ENCODE results near the gene OR5V1. TPM values are rescaled to one million over a fixed set of nuclear protein-coding genes. Genes with fewer than 3 reads are reported as not detected.

The OR5V1 gene
- not detected for total RNA-seq

- no peaks in the 10 kb centered on the region for H3K4me1 ChIP-seq
- no peaks in the 10 kb centered on the region for H3K9me3 ChIP-seq
- TF ChIP-seq POLR2AphosphoS5 (IDR thresholded peaks at IDR 0.05): no peak
- no peak for TF ChIP-seq POLR2A (IDR thresholded peaks at IDR 0.05; ENCODE audit: low read depth)
- no peak for TF ChIP-seq CTCF (IDR thresholded peaks at IDR 0.05)
- no peak for TF ChIP-seq EP300 (IDR thresholded peaks at IDR 0.05)
- DNase-seq (ENCODE audit: extremely low spot score): no peak
- H3K27me3 ChIP-seq: no peaks in the 10 kb centered on the region
- no peak within 1 kb of the TSS for H3K4me3 ChIP-seq
- no peaks in the 10 kb centered on the region for H3K36me3 ChIP-seq
- intact Hi-C loops (cut with DNase I): no loop called here
- H3K27ac ChIP-seq (replicated peaks in 1 of 4): no peak within 1 kb of the TSS
- WGBS: 72% methylated on average over 3 of the region's 3 CpGs
Observed at GRCh38 chr6:29368765-29369164, at the start of gene OR5V1. OR5V1 (minus strand) TSS chr6:29368865; CDS start chr6:29356195, 12,670 bp downstream.

- H3K4me3 ChIP-seq: no peak within 1 kb of the TSS
- no peaks in the 10 kb centered on the region for H3K4me1 ChIP-seq
- no peaks in the 10 kb centered on the region for H3K27me3 ChIP-seq
- no peak for TF ChIP-seq EP300 (IDR thresholded peaks at IDR 0.05)
- TF ChIP-seq POLR2A (IDR thresholded peaks at IDR 0.05; ENCODE audit: low read depth): no peak
- TF ChIP-seq CTCF (IDR thresholded peaks at IDR 0.05): no peak
- no peak for TF ChIP-seq POLR2AphosphoS5 (IDR thresholded peaks at IDR 0.05)
- H3K9me3 ChIP-seq: peaks cover 0 to 10% (median 0%) of the 10 kb centered on the region in 4 donors
- H3K27ac ChIP-seq (replicated peaks in 1 of 4): no peak within 1 kb of the TSS
- no peaks in the 10 kb centered on the region for H3K36me3 ChIP-seq
- DNase-seq (ENCODE audit: extremely low spot score): no peak
- intact Hi-C loops (cut with DNase I): no loop called here
Observed at GRCh38 chr6:29414588-29414987, 45.9 kb upstream of the OR5V1 start, which contains the start of gene OR12D1. OR12D1 (plus strand) TSS chr6:29414928.

- intact Hi-C loops (cut with DNase I): no loop called here
- H3K36me3 ChIP-seq: no peaks in the 10 kb centered on the region
- no peak overlapping the region for H3K27ac ChIP-seq (replicated peaks in 1 of 4)
- H3K4me3 ChIP-seq: no peak overlapping the region
- H3K9me3 ChIP-seq: no peaks in the 10 kb centered on the region
- WGBS: 39% methylated on average over 1 of the region's 1 CpG
- no peak for DNase-seq (ENCODE audit: extremely low spot score)
- TF ChIP-seq EP300 (IDR thresholded peaks at IDR 0.05) (no peak), POLR2AphosphoS5 (IDR thresholded peaks at IDR 0.05) (no peak), POLR2A (IDR thresholded peaks at IDR 0.05; ENCODE audit: low read depth) (no peak), CTCF (IDR thresholded peaks at IDR 0.05) (no peak)
- no peaks in the 10 kb centered on the region for H3K4me1 ChIP-seq
- no peaks in the 10 kb centered on the region for H3K27me3 ChIP-seq
Observed at GRCh38 chr6:29403801-29404200, 35.1 kb upstream of the OR5V1 start.

- Histone ChIP-seq H3K27ac (replicated peaks in 1 of 4) (no peak overlapping the region), H3K27me3 (no peaks in the 10 kb centered on the region), H3K36me3 (no peaks in the 10 kb centered on the region), H3K4me3 (no peak overlapping the region), H3K4me1 (no peaks in the 10 kb centered on the region), H3K9me3 (no peaks in the 10 kb centered on the region)
- WGBS: 75% methylated on average over 2 of the region's 2 CpGs
- DNase-seq (ENCODE audit: extremely low spot score): no peak
- intact Hi-C loops (cut with DNase I): no loop called here
- no peak for TF ChIP-seq POLR2AphosphoS5 (IDR thresholded peaks at IDR 0.05)
- no peak for TF ChIP-seq CTCF (IDR thresholded peaks at IDR 0.05)
- TF ChIP-seq POLR2A (IDR thresholded peaks at IDR 0.05; ENCODE audit: low read depth): no peak
- no peak for TF ChIP-seq EP300 (IDR thresholded peaks at IDR 0.05)
Observed at GRCh38 chr6:29399525-29399924, 30.9 kb upstream of the OR5V1 start.

GRCh38 chr6:29395331-29395730, 26.7 kb upstream of the OR5V1 start, which contains the start of gene OR12D2:
OR12D2 (plus strand) TSS chr6:29395631; CDS start chr6:29396700, 1,069 bp downstream.
- Histone ChIP-seq H3K9me3 (no peaks in the 10 kb centered on the region), H3K27me3 (peaks cover 0 to 9% (median 0%) of the 10 kb centered on the region in 4 donors), H3K27ac (replicated peaks in 1 of 4) (no peak within 1 kb of the TSS), H3K36me3 (no peaks in the 10 kb centered on the region), H3K4me1 (no peaks in the 10 kb centered on the region), H3K4me3 (no peak within 1 kb of the TSS)
- TF ChIP-seq POLR2A (IDR thresholded peaks at IDR 0.05; ENCODE audit: low read depth) (no peak), POLR2AphosphoS5 (IDR thresholded peaks at IDR 0.05) (no peak), EP300 (IDR thresholded peaks at IDR 0.05) (no peak), CTCF (IDR thresholded peaks at IDR 0.05) (no peak)
- intact Hi-C loops (cut with DNase I): no loop called here
- DNase-seq (ENCODE audit: extremely low spot score): no peak

All from esophagus muscularis mucosa (tissue), 4 donors.